ENCODE measurements around the gene GRIN1.

Gene GRIN1

DNA sequence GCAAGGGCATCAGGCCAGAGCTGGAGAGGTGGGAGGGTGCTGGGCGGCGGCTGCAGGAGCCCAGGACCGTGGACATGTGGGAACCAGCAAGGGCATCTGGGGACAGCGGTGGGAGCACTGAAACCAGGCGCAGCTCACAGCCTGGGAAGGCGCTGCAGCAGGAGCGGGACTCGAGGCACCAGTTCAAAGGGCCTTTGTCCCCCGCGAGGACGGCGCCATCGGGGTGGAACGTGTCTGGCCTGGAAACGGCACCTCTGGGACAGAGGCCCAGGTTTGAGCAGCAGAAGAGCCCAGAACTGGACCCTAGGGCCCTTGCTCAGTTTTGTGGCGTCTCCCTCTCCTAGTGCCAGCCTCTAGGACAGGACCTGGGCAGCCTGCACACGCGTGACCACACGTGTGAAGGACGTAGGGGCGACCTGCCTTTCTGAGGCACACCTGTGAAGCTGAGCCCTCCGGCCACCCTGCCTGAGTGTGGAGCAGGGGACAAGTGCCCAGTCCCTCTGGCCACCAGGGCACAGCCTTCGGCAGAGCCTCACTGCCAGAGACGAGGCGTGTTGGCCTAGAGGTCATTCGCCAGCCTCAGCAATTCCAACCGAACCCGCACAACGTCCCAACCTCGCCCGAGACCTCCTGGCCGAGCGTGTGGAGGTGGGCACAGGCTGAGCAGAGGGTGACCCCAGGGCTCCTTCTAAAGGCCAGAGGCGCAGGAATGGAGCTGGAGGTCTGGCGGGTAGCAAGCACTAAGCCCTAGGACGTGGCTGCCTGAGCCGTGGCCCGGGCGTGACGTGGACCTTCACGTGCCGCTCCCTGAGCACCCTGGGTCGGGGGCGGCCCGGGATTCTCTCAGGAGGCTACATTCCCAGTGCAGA is 35.1 kb downstream of the GRIN1 start:
- no peak overlapping the region for H3K27ac ChIP-seq
- no peak for DNase-seq (ENCODE audit: low read depth, low spot score)

DNA sequence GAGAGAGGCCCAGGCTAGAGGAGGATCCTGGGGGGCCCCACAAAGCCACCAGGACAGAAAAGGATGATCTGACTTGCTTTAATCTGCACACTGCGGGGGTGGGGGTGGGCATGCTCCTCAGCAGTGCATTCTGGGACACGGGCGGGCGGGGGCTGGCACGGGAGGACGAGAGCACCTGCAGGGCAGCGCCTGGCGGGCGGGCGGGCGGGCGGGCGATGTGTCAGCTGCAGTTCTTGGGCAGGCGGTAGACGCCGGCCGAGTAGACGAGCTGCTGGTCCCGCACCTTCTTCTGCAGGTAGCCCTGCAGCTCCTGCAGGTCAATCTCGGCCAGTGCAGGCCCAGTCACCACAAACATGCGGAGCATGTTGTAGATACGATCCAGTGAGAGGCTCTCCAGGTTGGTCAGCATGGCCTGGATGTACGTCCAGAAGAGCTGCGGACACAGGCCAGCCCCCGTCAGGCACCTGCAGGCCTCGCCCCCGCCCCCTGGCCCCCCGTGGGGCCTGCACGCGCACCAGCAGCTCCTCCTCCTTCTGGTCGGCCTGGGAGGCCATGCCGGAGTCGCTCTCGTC is 35.9 kb downstream of the GRIN1 start:
- DNase-seq (ENCODE audit: low read depth, low spot score), result no peak
- no peak overlapping the region for H3K27ac ChIP-seq

DNA sequence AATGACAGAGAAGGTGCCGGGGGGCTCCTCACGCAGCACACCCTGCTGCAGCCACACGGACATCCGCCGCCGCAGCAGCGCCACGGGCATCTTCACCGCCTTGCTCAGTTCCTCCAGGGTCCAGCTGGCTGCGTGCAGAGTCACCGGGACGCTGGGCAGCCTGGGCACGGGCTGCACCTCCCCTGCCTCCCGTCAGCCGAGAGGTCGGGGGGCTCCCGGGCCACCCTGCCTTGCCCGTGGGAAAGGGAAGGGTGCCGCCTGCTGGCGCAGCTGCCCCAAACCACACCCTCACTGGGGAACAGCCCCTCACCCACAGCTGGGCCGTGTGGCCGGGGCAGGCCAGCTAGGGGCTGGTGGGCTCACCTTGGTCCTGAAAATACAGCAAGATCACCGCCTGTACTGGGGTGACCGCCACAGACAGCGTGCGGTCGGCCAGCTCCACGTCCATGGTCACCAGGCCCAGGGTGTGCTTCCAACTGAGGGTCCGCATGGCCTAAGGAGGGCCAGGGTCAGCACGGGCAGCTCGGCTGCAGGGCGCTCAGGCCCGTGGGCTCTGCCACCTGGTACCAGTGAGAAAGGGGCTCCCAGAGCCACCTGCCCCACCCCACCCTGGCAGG is 36.5 kb downstream of the GRIN1 start:
- DNase-seq (ENCODE audit: low read depth, low spot score), result no peak
- no peak overlapping the region for H3K27ac ChIP-seq

DNA sequence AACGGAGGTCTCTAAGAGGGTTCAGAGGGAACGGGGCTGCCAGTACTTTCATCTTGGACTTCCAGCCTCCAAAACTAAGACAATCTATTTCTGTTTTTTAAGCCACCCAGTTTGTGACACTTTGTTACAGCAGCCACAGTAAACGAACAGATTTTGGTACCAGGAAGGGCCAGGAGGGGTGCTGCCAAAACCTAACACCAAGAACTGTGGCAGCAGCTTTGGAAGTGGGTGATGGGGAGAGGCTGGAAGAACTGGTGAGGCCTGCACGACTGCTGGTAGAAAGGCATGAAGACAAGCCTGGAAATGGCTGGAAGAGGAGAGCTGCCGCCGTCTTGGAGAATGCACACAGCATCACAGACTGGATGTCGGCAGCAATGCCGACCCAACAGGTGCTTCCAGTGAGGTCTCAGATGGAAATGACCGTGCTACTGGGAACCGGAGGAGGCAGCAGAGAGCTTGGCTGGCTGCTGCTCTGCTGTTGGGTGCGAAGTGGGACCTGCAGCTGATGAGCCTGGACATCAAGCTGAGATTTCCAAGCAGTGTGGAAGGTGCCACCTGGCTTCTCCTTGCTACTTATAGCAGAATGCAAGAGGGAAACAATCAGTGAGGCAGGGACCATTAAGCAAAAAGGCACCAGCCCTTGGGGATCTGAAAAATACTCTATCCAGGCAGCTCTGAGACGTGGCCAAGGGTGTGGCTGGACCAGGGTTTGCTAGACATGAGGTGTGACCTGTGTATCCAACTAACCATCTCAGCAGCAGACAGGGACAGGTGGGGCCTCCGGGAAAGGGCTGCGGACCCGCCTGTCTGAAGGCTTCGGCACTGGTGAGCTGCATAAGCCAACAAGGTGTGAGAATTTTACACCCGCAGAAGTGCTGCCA is 37.6 kb downstream of the GRIN1 start:
- H3K27ac ChIP-seq, result no peak overlapping the region
- no peak for DNase-seq (ENCODE audit: low read depth, low spot score)

DNA sequence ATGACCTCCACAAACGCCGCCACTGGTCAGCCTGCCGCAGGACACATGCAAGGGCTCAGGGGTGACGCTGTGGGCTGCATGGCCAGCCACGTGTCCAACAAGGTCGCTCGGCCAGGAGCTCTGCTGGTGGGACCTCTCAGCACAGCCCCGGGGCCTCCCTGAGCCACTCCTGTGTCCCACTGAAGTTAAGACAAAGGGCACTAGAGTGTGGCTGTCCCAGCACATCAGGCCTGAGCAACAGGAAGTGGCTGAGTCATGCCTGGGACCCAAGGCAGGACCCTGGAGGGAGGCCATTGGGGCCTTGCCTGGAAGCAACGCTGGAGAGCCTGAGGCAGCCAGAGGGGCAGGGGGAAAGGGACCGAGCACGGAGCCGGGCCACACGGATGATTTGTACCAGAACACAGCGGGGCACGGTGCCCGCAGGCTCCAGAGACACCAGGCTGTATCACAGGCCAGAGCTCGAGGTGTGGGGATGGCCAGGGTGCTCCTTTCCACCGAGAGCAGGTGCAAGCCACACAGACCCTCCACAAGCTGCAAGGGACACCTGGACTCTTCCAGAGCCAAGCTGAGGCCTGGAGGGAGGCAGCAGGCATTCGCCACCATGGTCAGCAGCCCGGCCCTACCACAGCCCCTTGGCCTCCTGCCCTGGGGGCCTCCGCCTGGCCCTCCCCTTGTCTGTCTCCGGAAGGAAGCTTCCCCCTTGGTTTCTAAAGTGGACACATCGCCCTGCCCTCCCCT is 39.4 kb downstream of the GRIN1 start:
- no peak for DNase-seq (ENCODE audit: low read depth, low spot score)
- no peak overlapping the region for H3K27ac ChIP-seq

DNA sequence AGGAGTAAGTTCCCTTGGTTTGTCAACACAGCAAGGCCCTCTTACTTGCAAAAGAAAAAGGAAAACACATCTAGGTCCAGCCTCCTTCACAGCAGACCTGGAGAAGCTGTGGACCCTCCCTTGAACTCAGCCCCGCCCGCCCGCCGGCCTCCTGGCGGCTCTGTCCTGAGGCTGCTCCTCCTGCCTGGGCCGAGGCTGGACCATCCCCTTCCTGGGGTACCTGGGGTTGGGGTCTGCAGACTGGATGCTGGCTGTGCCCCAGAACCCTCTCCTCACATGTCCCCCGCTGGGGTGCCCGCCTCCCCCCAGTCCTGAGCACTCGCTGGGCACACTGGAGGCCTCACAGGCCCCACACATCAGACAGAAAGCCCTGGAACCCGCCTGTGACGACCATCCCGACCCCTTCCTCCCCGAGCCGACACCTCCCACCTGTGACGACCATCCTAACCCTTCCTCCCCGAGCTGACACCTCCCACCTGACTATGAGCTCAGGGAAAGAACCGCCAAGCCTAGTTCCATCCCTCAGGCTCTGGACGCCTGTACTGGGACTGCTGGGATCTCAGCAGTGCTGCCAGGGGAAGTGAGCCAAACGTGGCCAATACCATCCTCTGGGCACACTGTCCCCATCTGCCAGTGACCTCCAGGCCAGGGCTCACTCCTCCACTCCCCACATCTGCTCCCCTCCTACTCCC is 40.1 kb downstream of the GRIN1 start:
- no peak for DNase-seq (ENCODE audit: low read depth, low spot score)
- H3K27ac ChIP-seq, result no peak overlapping the region

DNA sequence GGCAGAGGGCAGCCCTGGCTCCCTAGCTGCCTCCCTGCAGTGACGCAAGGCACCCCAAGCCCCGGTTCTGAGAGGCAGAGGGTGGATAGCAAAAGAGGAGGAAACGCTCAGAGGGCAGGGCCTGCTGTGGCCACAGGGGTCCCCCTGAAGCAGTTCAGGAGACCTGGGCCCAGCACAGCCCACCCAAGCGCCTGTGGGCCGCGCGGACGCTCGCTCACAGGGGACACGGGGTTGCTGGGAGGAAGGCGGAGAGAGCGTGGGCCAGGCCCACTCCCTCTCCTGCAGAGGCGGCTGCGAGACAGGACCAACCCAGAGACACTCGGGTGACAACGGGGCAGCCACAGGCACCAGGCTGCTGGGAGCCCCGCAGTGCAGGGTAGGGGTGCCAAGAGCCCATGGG is 40.8 kb downstream of the GRIN1 start:
- H3K27ac ChIP-seq, result no peak overlapping the region
- DNase-seq (ENCODE audit: low read depth, low spot score), result no peak

DNA sequence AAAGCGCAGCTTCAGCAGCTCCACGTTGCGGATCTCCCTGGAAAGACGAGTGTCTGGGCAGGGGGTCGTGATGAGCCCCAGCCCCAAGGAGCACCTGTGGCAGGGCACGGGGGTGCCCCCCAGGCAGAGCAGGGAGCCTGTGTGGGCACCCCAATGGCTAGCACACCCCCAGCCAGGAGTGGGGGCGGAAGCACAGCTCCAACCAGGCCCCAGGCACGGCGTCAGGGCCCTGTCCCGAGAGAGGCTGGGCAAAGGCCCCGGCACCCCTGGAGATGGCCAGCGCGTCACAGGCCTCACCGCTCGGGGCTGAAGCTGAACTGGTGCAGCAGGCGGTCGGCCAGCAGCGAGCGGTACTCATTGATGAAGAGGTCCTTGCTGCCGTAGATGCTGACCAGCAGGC is 41.5 kb downstream of the GRIN1 start:
- no peak for DNase-seq (ENCODE audit: low read depth, low spot score)
- H3K27ac ChIP-seq, result no peak overlapping the region

DNA sequence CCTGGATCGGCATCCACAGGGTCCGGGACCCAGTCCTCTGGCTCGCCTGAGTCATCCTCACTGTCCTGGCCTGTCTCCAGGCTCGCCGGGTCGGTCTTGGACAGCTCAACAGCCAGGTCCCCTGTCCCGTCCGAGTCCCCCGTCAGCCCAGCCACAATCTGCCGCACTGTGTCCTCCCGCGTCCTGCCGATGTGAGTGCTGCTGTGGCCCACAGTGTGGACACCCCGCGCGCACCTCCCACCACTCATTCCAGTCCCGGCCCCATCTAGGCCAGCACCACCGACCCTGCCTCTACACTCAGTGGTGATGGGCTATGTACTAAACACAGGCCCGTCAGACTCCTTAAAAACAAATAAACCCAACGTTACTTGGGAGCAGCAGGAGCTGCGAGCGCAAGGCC is 42.7 kb downstream of the GRIN1 start:
- no peak for DNase-seq (ENCODE audit: low read depth, low spot score)
- H3K27ac ChIP-seq, result no peak overlapping the region

DNA sequence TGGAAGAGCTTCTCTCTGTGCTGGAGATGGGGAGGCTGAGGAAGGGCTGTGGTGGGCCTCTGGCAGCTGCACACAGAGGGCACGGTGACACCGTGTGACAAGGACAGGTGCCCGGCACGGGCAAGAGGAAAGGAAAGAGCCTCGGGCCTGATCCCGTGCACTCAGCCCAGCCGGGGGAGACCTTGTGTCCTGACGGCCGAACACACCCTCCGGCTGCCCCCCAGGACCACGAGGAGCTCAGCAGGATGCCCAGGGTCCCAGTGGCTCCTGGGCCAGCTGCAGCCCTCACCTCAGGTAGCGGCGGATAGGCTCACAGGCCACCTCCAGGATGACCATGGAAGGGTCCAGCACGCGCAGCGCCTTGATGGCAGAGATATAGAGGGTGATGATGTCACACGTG is 43.9 kb downstream of the GRIN1 start:
- no peak overlapping the region for H3K27ac ChIP-seq
- DNase-seq (ENCODE audit: low read depth, low spot score), result no peak

DNA sequence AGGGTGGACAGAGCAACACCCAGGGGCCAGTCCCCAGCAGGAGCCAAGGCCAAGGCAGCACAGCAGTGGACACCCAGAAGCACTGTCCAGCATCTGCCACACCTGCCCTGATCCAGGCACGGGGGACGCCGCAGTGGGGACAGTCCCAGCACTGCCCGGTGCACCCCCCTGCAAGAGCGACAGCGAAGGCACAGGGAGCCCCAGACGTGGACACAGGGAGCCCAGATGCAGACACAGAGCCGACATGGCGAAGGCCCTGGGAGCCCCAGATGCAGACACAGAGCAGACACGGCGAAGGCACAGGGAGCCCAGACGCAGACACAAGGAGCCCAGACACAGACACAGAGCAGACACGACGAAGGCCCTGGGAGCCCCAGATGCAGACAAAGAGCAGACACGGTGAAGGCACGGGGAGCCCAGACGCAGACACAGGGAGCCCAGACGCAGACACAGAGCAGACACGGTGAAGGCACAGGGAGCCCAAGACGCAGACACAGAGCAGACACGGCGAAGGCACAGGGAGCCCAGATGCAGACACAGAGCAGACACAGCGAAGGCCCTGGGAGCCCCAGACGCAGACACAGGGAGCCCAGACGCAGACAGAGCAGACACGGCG is 45.1 kb downstream of the GRIN1 start:
- H3K27ac ChIP-seq, result no peak overlapping the region
- DNase-seq (ENCODE audit: low read depth, low spot score), result no peak

DNA sequence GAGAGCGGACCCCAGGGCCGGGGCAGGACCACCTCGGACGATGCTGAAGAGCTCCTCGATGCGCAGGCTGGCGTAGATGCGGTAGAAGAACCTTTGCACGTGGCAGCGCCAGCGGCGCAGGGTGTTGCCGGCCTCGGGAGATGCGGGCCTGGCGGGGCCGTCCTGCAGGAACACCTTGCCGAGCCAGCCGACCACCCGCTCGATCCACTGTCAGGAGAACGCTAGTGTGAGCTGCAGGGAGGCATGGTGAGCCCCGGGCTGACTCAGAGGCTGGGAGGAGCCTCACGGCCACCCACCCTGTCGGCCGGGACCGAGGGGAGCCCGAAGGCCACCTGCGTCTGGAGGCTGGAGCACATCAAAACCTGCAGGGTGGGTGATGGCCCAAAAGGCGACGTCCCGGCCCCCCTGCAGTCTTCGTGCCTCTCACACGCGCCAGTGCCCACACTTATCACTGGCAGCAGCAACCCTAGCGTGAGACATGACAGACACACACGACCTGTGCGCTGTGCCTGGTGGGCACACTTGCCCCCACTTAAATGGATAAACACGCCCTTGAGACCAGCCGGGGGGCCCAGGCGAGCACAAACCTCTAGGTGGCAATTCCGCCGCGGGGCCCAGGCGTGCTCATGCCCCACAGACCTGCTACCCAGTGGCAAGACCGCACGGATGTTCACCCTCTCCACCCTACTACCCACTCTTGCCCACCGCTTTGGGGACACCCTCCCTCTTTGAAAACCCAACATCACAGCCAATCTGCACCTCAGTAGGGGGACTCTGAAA is 46.1 kb downstream of the GRIN1 start:
- DNase-seq (ENCODE audit: low read depth, low spot score), result no peak
- H3K27ac ChIP-seq, result no peak overlapping the region

DNA sequence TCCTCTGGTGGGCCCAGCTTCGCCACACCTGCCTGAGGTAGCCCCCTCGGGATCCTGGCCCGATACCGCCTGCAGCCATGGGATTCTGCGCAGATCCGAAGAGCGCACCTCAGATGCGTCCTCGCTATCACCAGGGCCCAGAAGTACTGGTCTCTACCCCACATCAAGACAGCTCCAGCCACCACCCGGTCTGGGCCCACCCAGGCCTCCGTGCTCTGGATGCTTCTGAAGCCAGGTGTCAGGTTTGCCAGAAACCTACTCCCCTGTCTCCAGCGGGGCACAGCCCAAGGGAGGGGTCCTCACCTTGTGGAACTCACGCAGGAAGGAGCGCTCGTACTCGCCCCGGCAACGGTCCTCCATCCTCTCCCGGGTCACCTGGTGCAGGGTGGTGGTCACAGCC is 47.0 kb downstream of the GRIN1 start:
- no peak for DNase-seq (ENCODE audit: low read depth, low spot score)

DNA sequence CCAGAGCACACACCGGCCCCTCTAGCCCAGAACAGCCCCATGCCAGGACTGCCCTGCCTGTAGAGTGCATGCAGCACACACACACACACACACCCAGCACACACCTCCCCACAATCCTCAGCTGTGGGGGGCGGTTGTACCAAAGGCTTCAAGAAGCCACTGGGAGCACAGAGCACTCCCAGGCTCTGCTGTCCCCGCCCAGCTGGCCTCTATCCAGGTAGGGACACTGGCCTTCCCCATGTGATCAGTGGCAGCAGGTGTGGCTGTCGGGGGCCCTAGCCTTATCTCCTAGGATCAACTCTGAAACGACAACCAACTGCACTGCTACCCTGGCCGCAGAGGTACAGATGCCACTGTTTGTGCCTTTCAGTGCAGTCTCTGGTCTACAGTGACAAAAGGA is 47.4 kb downstream of the GRIN1 start:
- no peak for DNase-seq (ENCODE audit: low read depth, low spot score)
- no peak overlapping the region for H3K27ac ChIP-seq

More for the DNA sequence above, 47.0 kb downstream of the GRIN1 start:
- no peak overlapping the region for H3K27ac ChIP-seq

DNA sequence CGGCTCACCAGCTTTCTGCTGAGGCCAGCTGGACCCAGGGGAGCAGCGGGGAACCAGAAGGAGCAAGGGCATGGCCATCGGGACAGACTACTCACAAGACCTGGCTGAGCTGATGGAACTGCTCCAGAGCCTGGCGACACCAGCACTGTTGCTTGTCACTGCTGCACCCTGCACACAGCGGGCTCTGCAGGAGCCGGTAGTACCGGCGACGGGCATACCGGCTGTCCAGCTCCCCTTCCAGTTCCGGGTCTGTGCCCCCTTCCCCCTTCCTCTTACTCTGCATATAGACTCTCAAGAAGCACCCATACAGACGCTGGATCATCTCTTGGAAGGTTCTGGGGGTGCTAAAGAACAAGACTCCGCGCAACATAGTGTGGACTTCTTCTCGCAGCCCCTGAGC is 48.4 kb downstream of the GRIN1 start:
- no peak overlapping the region for H3K27ac ChIP-seq
- DNase-seq (ENCODE audit: low read depth, low spot score), result no peak

DNA sequence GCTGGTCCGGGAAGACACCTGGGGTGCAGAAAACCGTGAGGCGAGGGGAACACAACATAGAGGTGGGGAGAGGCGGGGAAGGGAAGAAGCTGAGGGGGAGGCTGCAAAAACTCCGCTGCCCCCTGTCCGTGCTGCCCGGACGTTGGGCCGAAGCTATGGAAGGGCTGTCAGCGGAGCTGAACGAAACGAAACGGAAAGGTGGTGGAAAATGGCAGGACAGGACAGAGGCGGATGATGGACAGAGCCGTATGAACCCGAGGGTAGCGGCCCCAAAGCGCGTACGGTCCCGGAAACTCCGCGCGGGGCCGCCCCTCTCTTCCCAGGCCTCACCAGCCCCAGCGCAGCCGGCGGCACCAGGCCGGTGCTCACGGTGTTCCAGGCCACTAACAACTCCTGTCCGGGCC is 49.1 kb downstream of the GRIN1 start:
- no peak for DNase-seq (ENCODE audit: low read depth, low spot score)
- peak overlapping the region; percentile 96 for H3K27ac ChIP-seq

DNA sequence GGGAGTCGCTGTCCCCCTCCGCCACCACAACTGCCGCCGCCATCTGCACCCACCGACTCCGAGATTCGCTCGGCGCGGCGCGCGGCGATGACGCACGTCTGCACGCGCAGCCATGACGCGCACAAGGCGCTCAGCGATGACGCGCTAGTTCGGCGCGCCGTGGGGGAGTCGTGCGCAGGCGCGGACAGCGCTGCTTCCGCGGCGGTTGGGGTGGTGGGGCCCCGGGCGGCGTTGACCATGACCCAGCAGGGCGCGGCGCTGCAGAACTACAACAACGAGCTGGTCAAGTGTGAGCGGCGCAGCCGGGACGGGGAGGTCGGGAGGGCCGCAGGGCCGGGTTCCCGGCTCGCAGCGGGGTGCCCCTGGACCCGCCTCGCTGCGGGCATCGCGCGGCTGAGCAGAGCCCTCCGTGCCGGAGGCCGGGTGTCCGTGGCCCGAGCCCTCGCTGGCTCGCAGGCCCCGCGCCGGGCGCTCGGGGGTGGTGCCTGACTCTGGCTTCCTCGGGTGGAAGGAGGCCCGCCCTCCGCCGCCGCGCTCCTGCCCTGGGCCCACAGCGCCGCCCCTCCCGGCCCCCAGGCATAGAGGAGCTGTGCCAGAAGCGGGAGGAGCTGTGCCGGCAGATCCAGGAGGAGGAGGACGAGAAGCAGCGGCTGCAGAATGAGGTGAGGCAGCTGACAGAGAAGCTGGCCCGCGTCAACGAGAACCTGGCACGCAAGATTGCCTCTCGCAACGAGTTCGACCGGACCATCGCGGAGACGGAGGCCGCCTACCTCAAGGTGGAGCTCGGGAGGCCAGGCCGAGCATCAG is 49.7 kb downstream of the GRIN1 start, which contains the start of the genes ANAPC2 and SSNA1:
Gene ANAPC2, minus strand, starts transcription at position 71 of the 807 bp plus-strand sequence. Its CDS starts 28 bp downstream, at position 43.
Gene SSNA1, plus strand, starts transcription at position 187 of the 807 bp plus-strand sequence. Its CDS starts 51 bp downstream, at position 238.
- DNase-seq (ENCODE audit: low read depth, low spot score), result peak; percentile 77
- peak within 1 kb of the TSS; percentile 96 for H3K27ac ChIP-seq

Data from epithelial cell of prostate (primary cell).